GM19455 (cell line): Measurements from ENCODE around the gene ICE2.

Source experiments
- ATAC-seq: cut with Tn5 transposase; IDR thresholded peaks from one replicate; pipeline ENCODE4 v1.9.1; 2021; ENCODE audit not compliant: unreplicated experiment

ICE2 gene

GRCh38 chr15:60373327-60373726, 105.6 kb downstream of the ICE2 start:
- ATAC-seq, result no peak

GRCh38 chr15:60372756-60373155, 106.2 kb downstream of the ICE2 start:
- ATAC-seq, result no peak

GRCh38 chr15:60372227-60372626, 106.7 kb downstream of the ICE2 start:
- ATAC-seq, result no peak

GRCh38 chr15:60371175-60372051, 107.5 kb downstream of the ICE2 start:
- no peak for ATAC-seq

- no peak for ATAC-seq
Measured at GRCh38 chr15:60370869-60371136, 108.1 kb downstream of the ICE2 start.

GRCh38 chr15:60370105-60370868, 108.7 kb downstream of the ICE2 start:
- no peak for ATAC-seq

- ATAC-seq, result no peak
Measured at GRCh38 chr15:60369696-60370095, 109.2 kb downstream of the ICE2 start.
